Stimulated activated CD4-positive, alpha-beta T cell treated with anti-CD3 and anti-CD28 coated beads, Interleukin-15, amount 100 ng/mL, for 1 hour (primary cell): Measurements from ENCODE around the gene SFT2D1.
"Not testable (repeated sequence)": the region's sequence is repeated elsewhere in the genome, so short reads cannot be mapped to it uniquely, and the experiment has no call there.

Experiments used
- DNase-seq, 2 donors: peaks; one replicate each; pipeline ENCODE4 v3.0.0-alpha.2; 2020; ENCODE audit warnings: low read depth in 1 of 2, low spot score in 1 of 2

Gene SFT2D1

DNA sequence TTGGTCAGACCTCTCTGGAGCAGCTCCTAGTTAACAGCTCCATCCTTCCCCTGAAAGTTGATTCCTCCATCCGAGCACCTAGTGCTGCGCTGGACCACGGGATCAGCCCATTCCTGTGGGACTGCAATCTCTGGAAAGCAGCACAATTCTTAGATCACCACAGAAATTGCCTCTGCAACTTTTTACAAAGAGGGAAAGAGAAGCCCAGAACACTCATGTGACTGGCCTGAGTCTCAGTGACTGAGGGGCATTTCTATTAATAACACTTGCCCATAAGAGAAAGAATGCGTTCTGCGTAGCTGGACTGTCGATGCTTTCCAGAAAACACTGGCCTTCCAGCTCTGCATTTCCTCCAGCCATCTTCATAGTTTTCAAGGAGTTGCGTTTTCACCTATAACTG, 22.1 kb upstream of the SFT2D1 start:
- no peak for DNase-seq

- DNase-seq = not testable (repeated sequence)
Measured at GRCh38 chr6:166362427-166362826, 20.1 kb upstream of the SFT2D1 start.

DNA sequence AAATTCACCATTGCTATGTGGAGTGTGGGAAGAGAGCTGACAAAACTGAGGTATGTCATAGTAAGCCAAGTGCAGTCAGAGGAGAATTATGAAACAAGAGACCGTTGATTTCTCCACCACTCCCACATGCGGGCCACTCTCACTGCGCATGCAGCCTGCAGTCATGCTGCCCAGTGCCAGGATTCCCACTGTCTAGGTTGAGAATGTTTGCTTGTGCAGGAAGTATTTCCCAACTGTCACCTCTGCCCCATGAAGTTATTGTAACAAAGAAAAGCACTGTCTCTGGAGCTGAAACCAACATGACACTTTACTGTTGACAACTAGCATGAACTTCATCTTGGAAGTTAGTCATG, 18.7 kb upstream of the SFT2D1 start:
- DNase-seq = no peak

- DNase-seq = no peak
Measured at GRCh38 chr6:166360243-166361076, 18.1 kb upstream of the SFT2D1 start.

GRCh38 chr6:166355552-166355951, 13.2 kb upstream of the SFT2D1 start:
- no peak for DNase-seq

DNA sequence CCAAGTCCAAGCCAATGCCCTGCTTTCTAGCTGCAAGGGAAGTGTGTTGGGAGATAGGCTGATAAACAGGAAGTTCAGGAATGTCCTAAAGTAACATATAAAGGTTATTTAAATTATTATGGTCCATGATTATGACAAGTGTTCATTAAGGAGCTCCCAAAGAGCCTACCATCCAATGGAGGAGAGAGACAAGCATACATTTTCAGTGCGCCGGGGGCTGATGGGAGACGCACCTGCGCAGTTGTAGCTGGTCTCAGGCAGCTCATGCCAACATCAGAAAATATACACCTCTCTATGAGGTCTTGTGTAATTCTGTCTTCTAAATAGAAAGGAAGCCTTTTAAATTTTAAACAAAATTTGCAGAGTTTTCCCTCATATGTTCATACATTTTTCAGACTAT, 12.6 kb upstream of the SFT2D1 start:
- DNase-seq = no peak

DNA sequence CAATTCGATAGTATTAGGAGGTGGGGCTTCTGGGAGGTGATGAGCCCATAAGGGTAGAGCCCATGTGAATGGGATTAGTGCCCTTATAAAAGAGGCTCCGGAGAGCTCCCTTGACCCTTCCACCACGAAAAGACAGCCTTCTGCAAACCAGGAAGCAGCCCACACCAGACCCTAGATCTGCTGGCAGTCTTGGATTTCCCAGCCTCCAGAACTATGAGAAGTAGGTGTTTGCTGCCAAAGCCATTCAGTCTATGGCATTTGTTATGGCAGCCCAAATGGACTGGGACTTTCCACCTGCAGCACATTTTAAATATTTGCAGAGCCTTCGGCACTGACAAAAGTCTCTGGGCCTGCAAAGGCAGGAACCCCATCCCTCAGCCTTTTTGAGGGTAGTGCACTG, 11.8 kb upstream of the SFT2D1 start:
- DNase-seq = no peak

DNA sequence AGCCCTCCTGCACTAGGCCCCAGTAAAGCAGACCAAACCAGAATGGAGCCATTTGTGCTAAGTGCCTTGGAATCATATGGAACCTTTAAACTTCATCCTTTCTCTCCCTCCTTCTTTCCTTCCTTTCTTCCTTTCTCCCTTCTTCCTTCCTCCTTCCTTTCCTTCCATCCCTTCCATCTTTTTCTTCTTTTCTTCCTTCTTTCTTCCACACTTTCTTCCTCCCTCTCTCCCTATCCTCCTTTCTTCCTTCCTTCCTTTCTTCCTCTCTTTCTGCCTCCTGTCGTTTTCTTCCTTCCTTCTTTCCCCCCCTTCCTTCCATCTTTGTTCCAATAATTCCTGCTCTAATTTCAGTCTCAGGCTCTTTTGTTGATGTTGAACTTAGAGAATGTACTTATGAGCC, 11.2 kb upstream of the SFT2D1 start:
- no peak for DNase-seq

DNA sequence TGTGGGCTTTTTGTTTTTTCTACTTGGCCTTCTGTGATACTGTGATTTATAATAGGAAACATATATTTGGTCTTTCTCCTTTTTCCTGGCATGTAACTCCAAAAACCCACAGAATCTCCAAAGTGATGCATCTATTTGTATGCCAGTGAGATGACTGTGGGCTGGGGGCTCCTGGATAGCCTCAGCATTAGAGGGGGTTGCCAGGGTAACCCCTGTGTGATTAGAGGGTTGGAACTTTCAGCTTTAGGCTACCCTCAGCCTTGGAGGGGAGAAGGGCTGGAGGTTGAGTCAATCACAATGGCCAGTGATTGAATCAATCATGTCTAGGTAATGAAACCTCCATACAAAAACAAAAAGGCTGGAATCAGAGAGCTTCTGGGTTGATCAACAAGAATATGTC, 10.6 kb upstream of the SFT2D1 start:
- DNase-seq = no peak

- no peak for DNase-seq
Measured at GRCh38 chr6:166351715-166352285, 9.5 kb upstream of the SFT2D1 start.

GRCh38 chr6:166348305-166348949, 6.1 kb upstream of the SFT2D1 start:
- no peak for DNase-seq

GRCh38 chr6:166346965-166347364, 4.6 kb upstream of the SFT2D1 start:
- DNase-seq = no peak

GRCh38 chr6:166346449-166346848, 4.1 kb upstream of the SFT2D1 start:
- DNase-seq = no peak

DNA sequence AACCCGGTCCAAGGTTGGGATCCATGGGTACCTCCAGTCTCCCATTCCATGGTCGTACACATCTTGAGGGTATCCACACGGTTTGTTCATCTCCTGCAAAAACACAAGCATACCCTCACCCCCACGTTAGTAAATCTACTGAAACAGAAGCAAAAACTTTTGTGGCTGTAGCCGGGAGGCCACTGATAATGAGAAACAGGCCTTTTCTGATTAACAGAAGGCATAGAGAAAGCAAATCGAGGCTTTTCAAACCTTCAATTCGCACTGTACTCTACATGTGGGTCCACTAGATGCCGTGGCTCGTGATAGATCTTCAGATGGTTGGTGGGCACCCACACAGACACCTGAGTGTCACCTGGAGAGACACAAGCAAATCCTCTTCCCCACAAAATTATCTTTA, 3.3 kb upstream of the SFT2D1 start:
- not testable (repeated sequence) for DNase-seq

GRCh38 chr6:166344921-166345320, 2.6 kb upstream of the SFT2D1 start:
- not testable (repeated sequence) for DNase-seq

DNA sequence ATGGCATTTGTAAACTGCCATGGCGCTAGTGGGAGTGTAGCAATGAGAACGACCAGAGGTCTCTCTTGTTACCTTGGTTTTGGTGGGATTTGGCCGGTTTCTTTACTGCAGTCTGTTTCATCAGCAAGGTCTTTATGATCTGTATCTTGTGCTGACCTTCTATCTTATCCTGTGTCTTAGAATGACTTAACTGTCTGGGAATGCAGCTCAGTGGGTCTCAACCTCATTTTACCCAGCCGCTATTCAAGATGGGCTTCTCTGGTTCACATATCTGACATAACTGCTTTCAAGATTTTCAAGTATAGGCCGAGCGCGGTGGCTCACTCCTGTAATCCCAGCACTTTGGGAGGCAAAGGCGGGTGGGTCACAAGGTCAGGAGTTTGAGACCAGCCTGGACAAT, 1.9 kb upstream of the SFT2D1 start:
- no peak for DNase-seq

- no peak for DNase-seq
Measured at GRCh38 chr6:166343150-166343487, 774 bp upstream of the SFT2D1 start.

GRCh38 chr6:166341977-166342348, 382 bp downstream of the SFT2D1 start:
- no peak for DNase-seq

- DNase-seq = no peak
Measured at GRCh38 chr6:166341464-166341863, 881 bp downstream of the SFT2D1 start.

DNA sequence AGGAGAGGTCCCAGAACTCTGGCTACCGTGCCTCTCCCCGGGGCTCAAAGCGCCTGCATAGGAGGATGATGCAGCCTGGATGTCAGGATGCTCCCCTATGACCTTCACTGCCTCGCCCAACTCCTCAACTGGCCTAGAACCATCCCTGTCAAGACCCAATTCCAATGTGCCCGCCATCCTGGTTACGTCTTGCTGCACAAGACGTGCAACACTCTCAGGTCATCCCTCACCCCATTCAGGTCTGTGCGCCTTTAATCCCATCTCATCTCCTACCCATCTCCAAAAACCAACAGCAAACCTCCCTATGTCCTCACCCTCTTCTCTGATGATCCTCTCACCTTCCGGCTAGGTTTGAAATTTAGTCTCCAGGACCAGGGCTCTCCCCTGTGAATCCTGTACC, 3.5 kb downstream of the SFT2D1 start:
- DNase-seq = no peak

DNA sequence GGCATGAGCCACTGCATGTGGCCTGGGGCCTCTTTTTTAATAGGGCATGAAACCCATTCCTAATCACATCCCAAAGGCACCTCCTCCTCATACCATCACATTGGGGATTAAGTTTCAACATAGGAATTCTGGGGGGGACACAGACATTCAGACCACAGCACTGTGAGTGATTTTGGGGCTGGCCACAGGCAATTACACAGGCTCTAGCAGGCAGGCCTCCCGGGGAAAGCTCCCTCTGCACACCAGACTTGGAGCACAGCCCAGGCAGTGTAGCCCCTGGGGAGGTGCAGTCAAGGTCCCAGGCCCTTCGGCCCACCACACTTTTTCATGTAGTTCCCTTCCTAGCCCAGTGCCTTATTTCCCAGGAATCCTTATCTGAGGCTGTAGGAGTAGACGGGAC, 5.5 kb downstream of the SFT2D1 start:
- DNase-seq = no peak

DNA sequence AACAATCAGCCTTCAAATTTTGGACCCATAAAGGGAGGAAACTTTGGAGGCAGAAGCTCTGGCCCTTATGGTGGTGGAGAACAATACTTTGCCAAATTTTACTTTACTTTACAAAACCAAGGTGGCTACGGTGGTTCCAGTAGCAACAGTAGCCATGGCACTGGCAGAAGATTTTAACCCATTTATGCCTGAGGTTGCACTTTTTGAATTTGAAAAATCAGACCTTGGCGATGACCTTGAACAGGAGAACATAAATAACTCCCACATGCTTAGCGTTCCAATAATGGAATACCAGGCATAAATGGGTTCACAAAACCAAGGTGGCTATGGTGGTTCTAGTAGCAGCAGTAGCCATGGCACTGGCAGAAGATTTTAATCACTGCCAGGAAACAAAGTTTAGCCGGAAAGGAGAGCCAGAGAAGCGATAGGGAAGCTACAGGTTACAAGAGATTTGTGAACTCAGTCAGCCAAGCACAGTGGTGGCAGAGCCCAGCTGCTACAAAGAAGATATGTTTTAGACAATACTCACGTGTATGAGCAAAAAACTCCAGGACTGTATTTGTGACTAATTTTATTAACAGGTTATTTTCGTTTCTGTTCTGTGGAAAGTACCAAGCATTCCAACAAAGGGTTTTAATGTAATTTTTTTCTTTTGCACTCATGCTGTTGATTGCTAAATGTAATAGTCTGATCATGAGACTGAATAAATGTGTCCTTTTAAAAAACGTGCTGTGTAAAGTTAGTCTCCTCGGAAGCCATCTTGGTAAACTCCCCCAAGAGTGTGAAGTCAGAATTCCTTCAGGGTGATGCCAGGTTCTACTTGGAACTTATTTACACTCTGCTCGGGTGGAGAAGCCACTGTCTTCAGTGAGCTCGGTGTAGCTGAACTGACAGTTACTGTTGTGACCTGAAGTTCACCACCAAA, 6.7 kb downstream of the SFT2D1 start:
- no peak for DNase-seq
